Adrenal gland (tissue), 5 donors: Measurements from ENCODE around the gene SRCIN1.

Experiments used
- CTCF ChIP-seq, 6 experiments: fragments of 450-650 bp in 4 of 6; fragments of 200-600 bp in 2 of 6; sonication (generic) in 1 of 6; IDR thresholded peaks; 1 replicate in 5 of 6; 2 replicates in 1 of 6; pipeline versions ENCODE4 v1.5.1 to v1.8.0; 2016 to 2021; ENCODE audit warnings: antibody characterized with exemption in 6 of 6, mild to moderate bottlenecking in 2 of 6, moderate library complexity in 1 of 6
- POLR2A ChIP-seq, 2 donors: fragments of 450-650 bp; IDR thresholded peaks; one replicate each; pipeline ENCODE4 v1.6.1; 2017; ENCODE audit warnings: antibody characterized with exemption in 2 of 2, mild to moderate bottlenecking in 2 of 2, moderate library complexity in 1 of 2
- donor health status: DM: no; HTN: no; CAD: no.

- TF ChIP-seq CTCF (IDR thresholded peaks at IDR 0.05) (no peak), POLR2A (IDR thresholded peaks at IDR 0.05) (no peak)
Measured at GRCh38 chr17:38544175-38544838, 61.4 kb downstream of the SRCIN1 start.
